Measurements from ENCODE around the gene SAMHD1. TPM values are rescaled to one million over a fixed set of nuclear protein-coding genes. Genes with fewer than 3 reads are reported as not detected.

SAMHD1 gene
- total RNA-seq, 4 donors from 2014 or later = 348 to 854 (median 449) TPM

GRCh38 chr20:36959242-36959641 is 7.7 kb upstream of the SAMHD1 start:
- Histone ChIP-seq H3K27me3 (no peaks in the 10 kb centered on the region), H3K27ac (peak overlapping the region in 2 of 4 donors; percentile 30 to 40), H3K4me3 (no peak overlapping the region), H3K36me3 (no peaks in the 10 kb centered on the region), H3K4me1 (peaks cover 0 to 10% (median 0%) of the 10 kb centered on the region in 3 donors), H3K9me3 (no peaks in the 10 kb centered on the region)
- no peak for TF ChIP-seq CTCF (IDR thresholded peaks at IDR 0.05)
- TF ChIP-seq POLR2AphosphoS5 (IDR thresholded peaks at IDR 0.05) = peak; percentile 33
- TF ChIP-seq POLR2A (IDR thresholded peaks at IDR 0.05) = no peak
- TF ChIP-seq EP300 (IDR thresholded peaks at IDR 0.05) = no peak
- 15 to 50% methylated on average over 2 to 4 of the region's 4 CpGs for WGBS, 2 donors (ENCODE audit: low coverage in 1 of 2)
- ATAC-seq = peak; percentile 44

DNA sequence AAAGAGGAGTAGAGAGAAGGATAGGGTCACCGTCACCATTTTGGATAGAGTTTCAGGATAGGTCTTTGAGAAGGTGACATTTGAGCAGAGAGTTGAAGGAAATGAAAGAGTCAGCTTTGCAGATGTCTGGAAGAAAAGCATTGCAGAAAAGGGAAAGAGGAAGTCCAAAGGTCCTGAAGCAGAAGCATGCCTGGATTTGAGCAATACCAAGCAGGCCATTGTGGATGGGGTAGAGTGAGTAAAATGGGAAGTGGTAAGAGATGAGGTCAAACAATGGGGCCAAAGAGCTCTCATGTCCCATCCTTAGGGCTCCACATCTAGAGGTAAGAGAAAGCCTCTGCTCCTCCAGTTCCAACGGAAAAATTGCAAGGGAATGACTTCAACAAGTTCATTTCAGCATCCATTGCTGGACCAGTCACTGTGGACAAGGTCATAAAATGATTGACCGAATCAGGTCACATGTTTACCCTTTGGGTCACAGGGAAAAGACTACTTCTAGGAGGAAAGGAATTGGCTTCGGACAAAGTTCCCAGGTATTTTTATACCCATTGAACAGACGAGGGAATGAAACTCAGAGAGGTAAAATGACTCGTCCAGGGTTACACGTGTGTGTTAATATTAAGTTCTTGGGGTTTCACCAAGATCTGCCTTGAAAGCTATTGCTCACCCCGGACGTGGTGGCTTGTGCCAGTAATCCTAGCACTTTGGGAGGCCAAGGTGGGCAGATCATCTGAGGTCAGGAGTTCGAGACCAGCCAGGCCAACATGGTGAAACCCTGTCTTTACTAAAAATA is 6.6 kb upstream of the SAMHD1 start:
- peak overlapping the region in 1 of 4 donors; percentile 40 for H3K27ac ChIP-seq
- no peak overlapping the region for H3K4me3 ChIP-seq
- 84 to 85% methylated on average over 8 to 10 of the region's 10 CpGs for WGBS, 2 donors (ENCODE audit: low coverage in 1 of 2)
- no peaks in the 10 kb centered on the region for H3K9me3 ChIP-seq
- H3K4me1 ChIP-seq = peaks cover 0 to 11% (median 0%) of the 10 kb centered on the region in 3 donors
- no peaks in the 10 kb centered on the region for H3K36me3 ChIP-seq
- ATAC-seq = peak; percentile 54
- no peaks in the 10 kb centered on the region for H3K27me3 ChIP-seq
- no peak for TF ChIP-seq CTCF (IDR thresholded peaks at IDR 0.05)
- no peak for TF ChIP-seq POLR2AphosphoS5 (IDR thresholded peaks at IDR 0.05)
- no peak for TF ChIP-seq POLR2A (IDR thresholded peaks at IDR 0.05)
- no peak for TF ChIP-seq EP300 (IDR thresholded peaks at IDR 0.05)

- Histone ChIP-seq H3K9me3 (no peaks in the 10 kb centered on the region), H3K4me3 (no peak overlapping the region), H3K36me3 (no peaks in the 10 kb centered on the region), H3K4me1 (peaks cover 0 to 24% (median 0%) of the 10 kb centered on the region in 3 donors), H3K27ac (no peak overlapping the region), H3K27me3 (no peaks in the 10 kb centered on the region)
- WGBS, 2 donors (ENCODE audit: low coverage in 1 of 2) = 87 to 94% methylated on average over 2 of the region's 2 CpGs
- no peak for ATAC-seq
- no peak for TF ChIP-seq EP300 (IDR thresholded peaks at IDR 0.05)
- no peak for TF ChIP-seq POLR2AphosphoS5 (IDR thresholded peaks at IDR 0.05)
- no peak for TF ChIP-seq POLR2A (IDR thresholded peaks at IDR 0.05)
- TF ChIP-seq CTCF (IDR thresholded peaks at IDR 0.05) = no peak
These were observed 5.2 kb upstream of the SAMHD1 start for GRCh38 chr20:36956674-36957073.

- no peak for TF ChIP-seq POLR2A (IDR thresholded peaks at IDR 0.05)
- TF ChIP-seq EP300 (IDR thresholded peaks at IDR 0.05) = no peak
- no peak for TF ChIP-seq CTCF (IDR thresholded peaks at IDR 0.05)
- TF ChIP-seq POLR2AphosphoS5 (IDR thresholded peaks at IDR 0.05) = no peak
- no peak overlapping the region for H3K27ac ChIP-seq
- peaks cover 0 to 24% (median 0%) of the 10 kb centered on the region in 3 donors for H3K4me1 ChIP-seq
- no peaks in the 10 kb centered on the region for H3K27me3 ChIP-seq
- no peak overlapping the region for H3K4me3 ChIP-seq
- no peaks in the 10 kb centered on the region for H3K36me3 ChIP-seq
- ATAC-seq = no peak
- H3K9me3 ChIP-seq = no peaks in the 10 kb centered on the region
- WGBS, 2 donors (ENCODE audit: low coverage in 1 of 2) = 60 to 73% methylated on average over 3 of the region's 3 CpGs
These were observed 4.5 kb upstream of the SAMHD1 start for GRCh38 chr20:36956016-36956415.
